HUES6 (cell line): ENCODE results near the gene TOLLIP.

Experiments
- H3K27ac ChIP-seq: 2 replicates; pipeline ENCODE4 v1.7.0; 2013; ENCODE audit warnings: low read depth, mild to moderate bottlenecking, low read length, inconsistent platforms
- H3K27me3 ChIP-seq: 2 replicates; pipeline ENCODE4 v1.6.1; 2013; ENCODE audit warnings: low read length; ENCODE audit not compliant: control insufficient read depth, insufficient read depth
- H3K36me3 ChIP-seq: 2 replicates; pipeline ENCODE4 v1.6.1; 2013; ENCODE audit warnings: low read length; ENCODE audit not compliant: control insufficient read depth, insufficient read depth
- H3K4me1 ChIP-seq: 2 replicates; pipeline ENCODE4 v1.6.1; 2013; ENCODE audit warnings: low read length; ENCODE audit not compliant: control insufficient read depth, insufficient read depth
- H3K4me3 ChIP-seq: 2 replicates; pipeline ENCODE4 v1.5.1; 2013; ENCODE audit warnings: low read depth, low read length
- H3K9ac ChIP-seq: one replicate; pipeline ENCODE4 v1.6.1; 2013; ENCODE audit warnings: mild to moderate bottlenecking, low read length
- H3K9me3 ChIP-seq: 2 replicates; pipeline ENCODE4 v1.6.1; 2013; ENCODE audit warnings: low read depth, low read length; ENCODE audit not compliant: control insufficient read depth, insufficient read depth

The TOLLIP gene

GRCh38 chr11:1277936-1278512 lies 31.4 kb downstream of the TOLLIP start:
- peaks cover 5% of the 10 kb centered on the region; the same call in 1 of the 2 replicates for H3K4me1 ChIP-seq
- no peaks in the 10 kb centered on the region for H3K27me3 ChIP-seq
- H3K27ac ChIP-seq: no peak overlapping the region
- H3K9ac ChIP-seq: no peak overlapping the region
- no peak overlapping the region for H3K4me3 ChIP-seq
- no peaks in the 10 kb centered on the region; the same call in 1 of the 2 replicates for H3K9me3 ChIP-seq
- H3K36me3 ChIP-seq: peaks cover 56% of the 10 kb centered on the region

DNA sequence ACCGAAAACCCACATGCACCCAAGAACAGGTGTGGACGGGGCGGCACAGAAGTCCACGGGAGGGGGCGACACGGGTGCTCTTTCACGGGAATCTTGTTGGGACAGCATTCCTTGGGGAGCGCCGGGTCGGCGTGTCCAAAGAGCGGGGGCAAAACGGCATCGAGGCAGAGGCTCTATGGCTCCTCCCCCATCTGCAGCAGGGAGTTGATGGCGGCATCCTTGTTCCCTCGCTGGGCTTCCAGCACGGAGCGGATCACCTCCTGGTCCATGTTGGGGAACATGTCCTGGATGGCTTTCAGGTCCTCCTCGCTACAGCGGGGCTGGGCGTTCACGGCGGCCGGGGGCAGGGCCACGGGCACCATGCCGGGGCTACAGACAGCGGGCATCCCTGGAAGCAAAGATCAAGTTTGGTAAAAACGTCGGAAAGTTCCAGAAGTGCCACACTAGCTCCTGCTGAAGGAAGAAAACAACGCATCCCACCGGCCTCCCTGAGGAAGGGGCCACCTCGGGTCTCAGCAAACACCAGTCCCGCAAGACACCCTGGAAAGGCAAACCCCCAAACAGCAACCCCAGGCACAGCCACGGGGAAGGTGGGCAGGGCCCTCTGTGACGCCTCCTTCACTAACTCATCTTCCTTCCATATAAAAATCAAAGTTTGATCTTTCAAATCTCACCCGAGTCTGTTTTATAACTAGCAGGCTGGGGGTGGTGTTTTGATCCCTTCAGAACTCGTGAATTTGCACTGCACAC lies 32.4 kb downstream of the TOLLIP start:
- no peaks in the 10 kb centered on the region; the same call in 1 of the 2 replicates for H3K9me3 ChIP-seq
- H3K36me3 ChIP-seq: peaks cover 55% of the 10 kb centered on the region
- H3K27ac ChIP-seq: no peak overlapping the region
- no peak overlapping the region for H3K9ac ChIP-seq
- no peak overlapping the region for H3K4me3 ChIP-seq
- peaks cover 5% of the 10 kb centered on the region; the same call in 1 of the 2 replicates for H3K4me1 ChIP-seq
- no peaks in the 10 kb centered on the region for H3K27me3 ChIP-seq

GRCh38 chr11:1276041-1276790 lies 33.2 kb downstream of the TOLLIP start:
- peaks cover 5% of the 10 kb centered on the region; the same call in 1 of the 2 replicates for H3K4me1 ChIP-seq
- no peak overlapping the region for H3K27ac ChIP-seq
- H3K27me3 ChIP-seq: no peaks in the 10 kb centered on the region
- no peak overlapping the region for H3K9ac ChIP-seq
- H3K36me3 ChIP-seq: peaks cover 49% of the 10 kb centered on the region
- no peaks in the 10 kb centered on the region; the same call in 1 of the 2 replicates for H3K9me3 ChIP-seq
- H3K4me3 ChIP-seq: no peak overlapping the region

DNA sequence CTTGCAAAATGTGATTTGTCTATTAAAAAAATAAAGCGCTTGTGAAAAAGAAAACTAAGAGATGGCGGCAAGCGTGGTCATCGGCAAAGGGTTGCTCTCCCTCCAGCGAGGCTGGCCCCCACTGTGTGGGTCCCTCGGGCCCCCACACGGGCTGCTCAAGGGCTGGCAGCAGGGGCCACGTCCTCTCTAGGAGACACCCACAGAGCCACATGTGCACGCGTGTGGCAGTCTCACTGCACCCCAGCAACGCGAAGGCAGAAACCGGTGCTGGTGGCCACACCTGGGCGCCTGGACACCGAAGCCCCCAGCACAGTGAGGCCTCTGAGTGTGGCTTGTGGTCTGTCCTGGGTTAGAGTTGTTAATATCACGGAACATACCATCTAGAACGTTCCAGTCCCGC lies 34.4 kb downstream of the TOLLIP start:
- Histone ChIP-seq H3K4me1 (peaks cover 11% of the 10 kb centered on the region; the same call in 1 of the 2 replicates), H3K27ac (no peak overlapping the region), H3K36me3 (peaks cover 37% of the 10 kb centered on the region), H3K27me3 (no peaks in the 10 kb centered on the region), H3K9me3 (no peaks in the 10 kb centered on the region; the same call in 1 of the 2 replicates), H3K4me3 (no peak overlapping the region), H3K9ac (no peak overlapping the region)

- H3K9me3 ChIP-seq: no peaks in the 10 kb centered on the region; the same call in 1 of the 2 replicates
- no peak overlapping the region for H3K4me3 ChIP-seq
- H3K36me3 ChIP-seq: peaks cover 37% of the 10 kb centered on the region
- no peaks in the 10 kb centered on the region for H3K27me3 ChIP-seq
- H3K27ac ChIP-seq: no peak overlapping the region
- peaks cover 11% of the 10 kb centered on the region; the same call in 1 of the 2 replicates for H3K4me1 ChIP-seq
- H3K9ac ChIP-seq: no peak overlapping the region
Observed at GRCh38 chr11:1274501-1274900, 34.9 kb downstream of the TOLLIP start.

DNA sequence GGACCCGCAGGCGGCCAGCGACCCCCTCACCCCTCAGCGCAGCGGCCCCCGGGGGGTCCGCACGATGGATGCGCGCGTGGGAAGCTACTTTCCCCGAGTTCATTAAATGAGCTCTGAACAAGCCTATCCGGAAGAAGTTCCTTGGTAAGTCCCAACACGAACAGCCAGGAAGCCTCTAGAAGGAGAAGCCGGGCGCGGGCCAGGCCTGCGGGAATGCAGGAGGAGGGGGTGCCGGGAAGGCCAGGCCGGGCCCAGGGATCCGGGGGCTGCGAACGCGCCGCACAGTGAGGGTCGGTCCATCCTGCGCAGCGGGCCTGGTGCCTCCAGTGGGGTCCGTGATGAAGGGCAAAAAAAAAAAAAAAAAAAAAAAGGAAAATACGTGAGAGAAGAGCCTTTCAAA lies 36.9 kb downstream of the TOLLIP start:
- Histone ChIP-seq H3K9me3 (no peaks in the 10 kb centered on the region; the same call in 1 of the 2 replicates), H3K4me3 (no peak overlapping the region), H3K36me3 (peaks cover 26% of the 10 kb centered on the region), H3K9ac (no peak overlapping the region), H3K27me3 (no peaks in the 10 kb centered on the region), H3K27ac (no peak overlapping the region), H3K4me1 (peaks cover 11% of the 10 kb centered on the region; the same call in 1 of the 2 replicates)

DNA sequence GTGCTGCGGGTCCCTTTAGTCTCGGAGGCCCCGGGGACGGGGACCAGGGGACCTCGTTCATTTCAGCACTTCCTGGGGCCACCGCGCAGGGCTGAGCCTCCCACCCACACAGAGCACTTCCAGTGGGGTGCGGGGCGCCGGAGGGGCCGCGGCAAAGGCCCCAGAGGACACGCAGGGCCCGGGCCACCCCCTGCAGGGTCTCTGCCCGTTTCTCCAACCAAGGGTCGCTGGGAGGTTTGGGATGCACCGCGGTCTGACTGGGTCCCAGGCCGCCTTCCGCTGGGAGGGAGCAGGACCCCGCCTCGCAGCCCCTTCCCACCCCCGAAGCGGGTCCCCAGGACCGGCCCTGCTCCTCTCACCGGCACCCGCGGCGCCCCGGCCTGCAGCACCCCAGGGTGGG lies 37.5 kb downstream of the TOLLIP start:
- H3K27me3 ChIP-seq: no peaks in the 10 kb centered on the region
- H3K36me3 ChIP-seq: peaks cover 20% of the 10 kb centered on the region
- peaks cover 11% of the 10 kb centered on the region; the same call in 1 of the 2 replicates for H3K4me1 ChIP-seq
- no peak overlapping the region for H3K9ac ChIP-seq
- no peaks in the 10 kb centered on the region; the same call in 1 of the 2 replicates for H3K9me3 ChIP-seq
- no peak overlapping the region for H3K27ac ChIP-seq
- no peak overlapping the region for H3K4me3 ChIP-seq

DNA sequence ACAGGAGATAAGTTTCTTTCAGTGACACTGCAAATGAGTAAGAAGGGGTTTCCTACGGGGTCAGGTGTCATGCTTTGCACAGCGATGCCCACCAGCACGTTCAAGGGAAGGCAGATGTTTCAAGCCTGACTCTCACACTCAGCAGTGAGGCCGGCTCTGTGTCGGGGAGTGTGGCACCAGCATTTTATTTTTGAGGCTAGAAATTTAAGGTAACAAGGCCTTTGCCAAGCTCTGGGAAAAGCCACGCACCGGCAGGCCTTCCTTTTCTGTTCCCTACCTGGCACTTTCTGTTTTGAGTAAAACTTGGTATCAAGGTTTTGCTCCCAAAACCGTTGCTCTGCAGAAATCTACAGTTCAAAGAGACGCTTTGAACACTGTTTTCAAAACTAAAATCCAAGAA lies 38.0 kb downstream of the TOLLIP start:
- Histone ChIP-seq H3K27me3 (no peaks in the 10 kb centered on the region), H3K4me1 (peaks cover 11% of the 10 kb centered on the region; the same call in 1 of the 2 replicates), H3K9ac (no peak overlapping the region), H3K36me3 (peaks cover 15% of the 10 kb centered on the region), H3K4me3 (no peak overlapping the region), H3K9me3 (peaks cover 4% of the 10 kb centered on the region; the same call in 1 of the 2 replicates), H3K27ac (no peak overlapping the region)

- Histone ChIP-seq H3K4me3 (no peak overlapping the region), H3K36me3 (peaks cover 11% of the 10 kb centered on the region), H3K27me3 (no peaks in the 10 kb centered on the region), H3K9me3 (peaks cover 4% of the 10 kb centered on the region; the same call in 1 of the 2 replicates), H3K9ac (no peak overlapping the region), H3K4me1 (peaks cover 11% of the 10 kb centered on the region; the same call in 1 of the 2 replicates), H3K27ac (no peak overlapping the region)
Observed at GRCh38 chr11:1271002-1271401, 38.4 kb downstream of the TOLLIP start.

DNA sequence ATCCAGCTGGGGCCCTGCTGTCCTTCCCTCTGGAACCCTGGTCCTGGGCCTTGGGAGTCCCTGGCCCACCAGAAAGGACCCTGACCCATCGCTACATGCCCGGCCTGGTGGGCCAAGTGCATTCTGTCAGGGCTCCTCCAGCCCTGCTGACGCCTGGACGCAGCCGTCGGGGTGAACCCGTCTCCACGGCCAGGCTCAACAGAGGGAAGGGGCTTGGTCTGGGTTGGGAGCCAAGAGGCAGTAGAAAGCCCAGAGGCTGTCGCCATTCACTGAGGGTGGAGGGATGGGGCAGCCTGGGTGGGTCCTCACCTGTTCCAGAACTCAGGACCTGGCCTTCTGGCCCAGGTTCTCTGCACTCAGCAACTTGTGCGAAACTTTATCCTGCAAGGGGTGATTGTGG lies 39.0 kb downstream of the TOLLIP start:
- no peak overlapping the region for H3K9ac ChIP-seq
- H3K9me3 ChIP-seq: peaks cover 9% of the 10 kb centered on the region
- peaks cover 11% of the 10 kb centered on the region; the same call in 1 of the 2 replicates for H3K4me1 ChIP-seq
- H3K27me3 ChIP-seq: no peaks in the 10 kb centered on the region
- H3K27ac ChIP-seq: no peak overlapping the region
- no peak overlapping the region for H3K4me3 ChIP-seq
- peaks cover 10% of the 10 kb centered on the region for H3K36me3 ChIP-seq
